NCI-H1436 treated with DMSO at 0.1 percent for 48 hours (cell line): Measurements from ENCODE around the gene SCCPDH.

Experiments used
- DNase-seq: peaks from one replicate; lab custom pipeline; 2025; lab: John Stamatoyannopoulos, UW

Gene SCCPDH

DNA sequence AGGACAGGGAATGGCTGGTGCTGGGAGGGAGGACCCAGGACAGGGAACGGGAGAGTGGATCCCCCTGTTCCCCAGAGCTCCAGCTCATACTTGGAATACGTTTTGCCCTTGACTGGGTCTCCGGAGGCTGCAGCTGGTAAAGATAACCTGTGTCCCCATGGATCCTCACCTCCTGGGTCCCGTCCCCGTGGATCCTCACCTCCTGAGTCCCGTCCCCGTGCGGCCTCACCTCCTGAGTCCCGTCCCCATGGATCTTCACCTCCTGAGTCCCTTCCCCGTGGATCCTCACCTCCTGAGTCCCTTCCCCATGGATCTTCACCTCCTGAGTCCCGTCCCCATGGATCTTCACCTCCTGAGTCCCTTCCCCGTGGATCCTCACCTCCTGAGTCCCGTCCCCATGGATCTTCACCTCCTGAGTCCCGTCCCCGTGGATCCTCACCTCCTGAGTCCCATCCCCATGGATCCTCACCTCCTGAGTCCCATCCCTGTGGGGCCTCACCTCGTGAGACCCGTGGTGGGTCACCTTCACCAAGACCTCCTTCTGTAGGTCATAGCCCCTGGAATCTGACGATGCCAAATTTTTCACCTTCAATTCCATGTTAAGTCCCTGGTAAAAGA lies 61.4 kb downstream of the SCCPDH start:
- no peak for DNase-seq

DNA sequence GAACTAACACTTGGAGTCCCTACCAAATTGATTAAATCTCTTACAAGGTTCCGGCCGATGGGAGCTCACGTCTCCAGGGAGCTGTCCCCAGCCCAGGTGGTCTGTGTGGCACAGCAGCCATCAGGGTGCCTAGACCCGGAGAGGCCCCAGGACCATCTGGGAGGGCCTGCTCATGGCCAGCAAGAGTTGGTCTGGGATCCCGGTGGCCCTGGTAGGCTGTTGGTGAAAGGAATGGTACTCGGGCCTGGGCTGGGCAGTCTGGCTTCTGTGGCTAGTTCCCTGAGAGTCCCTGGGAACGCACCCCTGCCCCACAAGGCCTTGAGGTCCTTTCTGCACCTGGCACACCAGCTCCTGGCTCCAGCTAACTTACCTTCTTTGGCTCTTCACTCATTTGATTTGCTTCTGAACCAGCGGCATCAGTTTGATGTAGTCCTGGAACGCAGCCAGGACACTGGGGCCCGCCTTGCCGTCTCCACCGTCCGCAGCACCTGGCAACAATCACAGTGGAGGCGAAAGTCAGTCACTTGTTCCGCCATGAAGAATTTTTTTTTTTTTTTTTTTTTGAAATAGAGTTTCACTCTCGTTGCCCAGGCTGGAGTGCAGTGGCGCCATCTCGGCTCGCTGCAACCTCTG lies 62.5 kb downstream of the SCCPDH start:
- DNase-seq: no peak

DNA sequence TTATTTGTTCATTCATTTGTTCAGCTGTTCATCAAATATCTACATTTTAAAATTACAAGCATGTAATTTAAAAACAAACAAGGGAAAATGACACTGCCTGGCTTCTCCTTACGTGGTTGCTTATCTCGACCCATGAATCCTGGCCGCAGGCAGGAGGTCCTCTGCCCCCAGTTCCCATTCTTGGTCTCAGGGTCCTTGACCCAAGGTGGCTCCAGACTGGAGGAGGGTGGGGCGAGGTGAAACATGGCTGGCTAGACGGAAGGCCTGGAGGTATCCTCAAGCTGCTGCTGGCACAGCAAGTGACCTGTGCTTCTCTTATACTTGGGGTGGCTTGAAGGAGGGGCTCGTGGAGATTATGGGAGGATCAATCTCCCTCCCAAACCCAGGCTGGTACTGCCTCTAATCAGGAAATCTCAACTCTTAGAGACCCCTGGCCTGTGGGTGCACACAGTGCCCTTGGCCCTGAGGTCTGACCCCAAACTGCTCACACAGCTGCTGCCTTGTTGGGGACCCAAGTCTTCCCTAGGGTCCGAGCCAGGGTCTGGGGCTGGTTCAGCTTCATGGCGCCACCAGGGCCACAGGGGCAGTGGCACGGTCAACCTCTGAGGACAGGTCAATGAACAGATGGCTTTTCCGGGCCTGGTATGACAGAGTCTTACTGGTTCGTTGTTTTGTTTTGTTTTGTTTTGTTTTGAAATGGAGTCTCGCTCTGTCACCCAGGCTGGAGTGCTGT lies 63.7 kb downstream of the SCCPDH start:
- no peak for DNase-seq

DNA sequence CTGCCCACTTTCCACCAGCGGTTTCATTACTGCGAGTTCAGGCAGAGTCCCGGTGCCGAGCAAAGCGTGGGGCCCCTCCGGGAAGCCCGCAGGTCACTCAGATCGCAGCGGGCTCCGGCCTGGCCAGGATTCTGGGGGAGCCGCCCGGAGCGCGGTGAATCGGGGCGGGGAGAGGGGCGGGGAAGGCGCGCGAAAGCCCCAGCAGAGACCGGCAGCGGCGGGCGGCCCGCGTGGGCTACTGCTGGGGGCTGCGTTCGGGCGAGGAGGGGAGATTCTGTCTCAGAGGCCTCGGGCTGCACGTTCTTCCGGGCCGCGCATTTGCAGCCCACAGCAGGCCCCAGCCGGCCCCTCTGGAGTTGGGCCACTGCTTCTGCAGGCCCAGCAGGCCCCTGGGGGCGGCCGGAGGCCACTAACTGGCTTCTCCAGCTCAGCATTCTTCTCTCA lies 64.7 kb downstream of the SCCPDH start:
- no peak for DNase-seq

DNA sequence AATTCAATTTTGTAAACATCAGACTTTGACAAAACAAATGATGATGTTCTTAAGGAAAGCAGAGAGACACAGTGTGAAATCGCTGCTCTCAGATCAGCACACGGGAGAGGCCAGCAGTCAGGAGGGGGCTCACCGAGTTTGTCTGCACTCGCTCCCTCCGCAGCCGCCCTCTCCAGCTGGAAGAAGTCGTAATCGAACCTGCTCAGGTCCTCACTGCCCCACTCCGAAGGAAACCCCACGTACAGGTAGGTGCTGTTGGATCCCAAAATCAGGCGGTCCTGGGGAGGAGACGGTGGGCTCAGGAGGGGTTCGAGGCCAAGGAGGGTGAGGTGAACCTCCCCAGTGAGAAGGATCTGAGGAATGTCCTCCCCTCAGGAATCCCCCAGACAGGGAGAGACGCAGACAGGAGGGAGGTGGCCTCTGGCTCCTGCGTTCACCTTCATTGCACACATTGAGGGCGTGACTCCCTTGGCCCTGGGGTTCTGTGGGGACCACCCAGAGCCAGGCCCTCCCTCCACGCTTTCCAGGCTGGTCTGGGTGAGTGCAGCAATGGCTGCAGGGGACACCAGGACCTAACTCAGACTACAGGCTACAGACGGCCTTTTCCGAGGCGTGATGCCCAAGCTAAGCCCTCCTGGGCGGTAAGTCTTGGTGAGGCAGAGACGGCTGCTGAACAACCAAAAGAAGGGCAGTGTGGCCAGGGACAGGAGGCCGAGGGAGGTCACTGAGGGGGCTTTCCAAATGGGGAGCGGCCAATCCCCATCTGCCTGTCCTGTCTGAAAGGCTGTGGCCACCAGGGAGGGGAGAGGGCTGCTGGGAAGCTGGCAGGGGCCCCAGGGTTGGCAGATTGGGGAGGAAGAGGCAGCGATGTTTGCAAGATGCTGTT lies 65.5 kb downstream of the SCCPDH start:
- no peak for DNase-seq

DNA sequence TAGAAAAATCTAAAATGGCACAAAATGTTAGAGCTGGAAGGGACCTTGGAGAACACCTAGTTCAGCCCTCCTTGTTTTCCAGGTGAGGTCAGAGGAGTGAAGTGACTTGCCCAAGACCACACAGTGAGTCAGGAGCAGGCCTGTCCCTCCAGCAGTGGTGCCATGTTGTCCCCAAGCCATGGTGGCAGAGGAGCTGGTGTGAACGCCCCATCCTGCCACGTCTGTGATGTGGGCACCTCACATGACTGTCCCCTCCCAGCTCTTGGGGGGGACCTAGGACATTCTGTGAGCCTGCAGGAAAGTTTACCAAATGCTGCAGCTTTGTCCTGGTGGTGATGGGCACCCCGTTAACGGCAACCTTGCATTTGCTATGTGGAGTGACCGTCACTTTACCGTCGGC lies 66.2 kb downstream of the SCCPDH start:
- no peak for DNase-seq

DNA sequence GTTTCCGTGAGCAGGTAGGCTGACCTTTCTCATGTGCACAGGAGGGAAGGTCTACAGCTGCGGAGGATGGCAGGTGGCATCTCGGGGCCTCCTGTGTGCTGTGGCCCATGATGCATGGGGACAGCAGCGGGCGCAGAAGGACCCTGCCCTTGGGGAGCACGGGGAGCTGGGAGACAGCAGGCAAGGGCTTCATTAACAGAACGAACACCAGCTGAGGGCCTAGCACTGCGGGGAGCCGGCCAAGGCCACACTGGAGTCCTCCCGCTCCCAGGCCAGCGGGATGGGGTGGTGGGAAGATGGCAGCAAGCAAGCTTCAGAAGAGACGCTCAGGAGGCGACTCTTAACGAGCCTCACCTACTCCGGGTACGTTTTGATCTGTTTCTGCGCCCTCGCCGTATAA lies 66.6 kb downstream of the SCCPDH start:
- DNase-seq: no peak

DNA sequence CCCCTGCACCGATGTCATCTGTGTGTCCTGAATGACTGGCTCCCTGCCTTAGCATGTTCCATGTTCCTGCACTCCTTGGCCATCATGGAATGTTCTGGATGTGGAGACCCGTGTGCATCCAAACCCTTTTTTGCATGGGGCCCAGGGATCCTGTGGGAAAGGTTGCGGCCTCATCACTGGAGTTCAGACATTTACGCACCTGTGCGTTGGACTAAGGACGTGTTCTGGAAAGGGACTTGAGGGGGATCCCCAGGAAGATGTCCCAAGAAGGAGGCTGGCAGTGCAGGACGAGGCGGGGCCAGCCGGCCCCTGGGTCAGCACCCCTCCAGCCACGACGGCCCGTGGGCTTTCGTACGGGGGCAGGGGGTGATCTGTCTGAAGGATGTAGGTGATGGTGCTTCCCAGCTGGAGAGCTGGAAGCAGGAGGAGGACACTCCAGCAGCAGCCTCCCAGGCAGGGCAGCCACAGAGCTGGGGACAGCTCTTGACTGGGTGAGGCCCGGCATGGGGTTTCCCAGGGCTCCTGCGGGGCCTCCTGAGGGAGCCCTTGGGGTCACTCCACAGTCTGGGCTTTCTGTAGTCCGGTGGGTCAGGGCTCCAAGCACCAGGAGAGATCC lies 67.2 kb downstream of the SCCPDH start:
- no peak for DNase-seq

DNA sequence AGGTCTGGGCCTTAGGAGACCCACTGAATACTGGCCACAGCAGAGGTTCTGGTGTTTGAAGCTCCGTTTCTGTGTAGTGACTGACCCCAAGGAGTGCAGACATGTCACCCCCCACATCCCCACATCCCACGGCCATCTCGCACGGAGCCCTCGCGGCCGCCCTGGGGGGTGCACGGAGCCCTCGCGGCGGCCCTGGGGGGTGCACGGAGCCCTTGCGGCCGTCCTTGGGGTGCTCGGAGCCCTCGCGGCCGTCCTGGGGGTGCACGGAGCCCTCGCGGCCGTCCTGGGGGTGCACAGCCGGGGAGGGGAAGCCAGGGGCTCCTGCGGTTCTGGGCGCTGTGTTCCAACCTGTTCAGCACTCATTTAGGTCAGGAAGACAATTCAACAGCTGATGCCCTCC lies 68.4 kb downstream of the SCCPDH start:
- DNase-seq: no peak

DNA sequence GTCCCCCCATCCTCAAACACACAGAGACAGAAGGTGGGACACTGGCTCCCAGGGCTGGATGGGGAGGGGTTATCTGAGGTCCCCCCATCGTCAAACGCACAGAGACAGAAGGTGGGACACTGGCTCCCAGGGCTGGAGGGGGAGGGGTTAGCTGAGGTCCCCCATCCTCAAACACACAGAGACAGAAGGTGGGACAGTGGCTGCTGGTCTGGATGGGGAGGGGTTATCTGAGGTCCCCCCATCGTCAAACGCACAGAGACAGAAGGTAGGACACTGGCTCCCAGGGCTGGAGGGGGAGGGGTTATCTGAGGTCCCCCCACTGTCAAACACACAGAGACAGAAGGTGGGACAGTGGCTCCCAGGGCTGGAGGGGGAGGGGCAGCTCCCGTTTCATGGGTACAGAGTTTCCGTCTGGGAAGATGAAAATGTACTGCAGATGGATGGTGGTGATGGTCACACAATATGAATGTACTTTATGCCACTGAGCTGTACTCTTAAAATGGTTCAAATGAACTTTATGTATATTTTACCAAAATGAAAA lies 69.2 kb downstream of the SCCPDH start:
- DNase-seq: no peak

DNA sequence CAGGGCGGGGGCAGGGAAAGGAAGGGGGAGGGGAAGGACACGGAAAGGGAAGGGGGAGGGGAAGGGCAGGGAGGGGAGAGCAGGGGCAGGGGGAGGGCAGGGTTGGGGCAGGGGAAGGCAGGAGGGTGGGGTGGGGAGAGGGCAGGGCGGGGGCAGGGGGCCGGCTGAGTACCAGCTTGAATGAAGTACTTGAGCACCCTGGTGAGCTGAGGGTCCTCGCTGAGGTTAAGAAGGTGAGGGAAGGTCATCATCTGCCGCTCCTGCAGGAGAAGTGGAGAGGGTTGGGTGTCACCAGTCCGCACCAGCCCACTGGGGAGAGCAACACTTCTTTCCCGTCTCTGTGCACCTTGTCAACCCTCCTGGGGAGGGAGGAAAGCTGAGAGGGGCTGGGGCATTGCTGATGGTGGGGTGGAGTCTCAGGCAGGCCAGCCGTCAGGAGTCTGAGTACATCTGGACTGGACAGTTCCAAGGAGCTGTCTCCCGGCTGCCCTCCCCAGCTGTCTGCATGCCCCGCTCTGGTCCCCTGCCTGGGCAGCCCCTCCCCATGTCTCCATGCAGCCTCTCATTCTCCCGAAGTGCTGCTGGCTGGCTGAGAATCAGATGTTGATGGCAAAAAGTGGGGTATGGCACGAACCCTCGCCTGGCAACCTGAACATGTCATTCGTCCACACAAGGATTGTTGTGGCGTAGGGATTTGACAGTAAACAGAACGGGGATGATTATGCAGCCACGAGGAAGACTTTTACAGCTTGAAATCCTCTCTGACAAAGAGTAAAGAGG lies 70.0 kb downstream of the SCCPDH start:
- no peak for DNase-seq

DNA sequence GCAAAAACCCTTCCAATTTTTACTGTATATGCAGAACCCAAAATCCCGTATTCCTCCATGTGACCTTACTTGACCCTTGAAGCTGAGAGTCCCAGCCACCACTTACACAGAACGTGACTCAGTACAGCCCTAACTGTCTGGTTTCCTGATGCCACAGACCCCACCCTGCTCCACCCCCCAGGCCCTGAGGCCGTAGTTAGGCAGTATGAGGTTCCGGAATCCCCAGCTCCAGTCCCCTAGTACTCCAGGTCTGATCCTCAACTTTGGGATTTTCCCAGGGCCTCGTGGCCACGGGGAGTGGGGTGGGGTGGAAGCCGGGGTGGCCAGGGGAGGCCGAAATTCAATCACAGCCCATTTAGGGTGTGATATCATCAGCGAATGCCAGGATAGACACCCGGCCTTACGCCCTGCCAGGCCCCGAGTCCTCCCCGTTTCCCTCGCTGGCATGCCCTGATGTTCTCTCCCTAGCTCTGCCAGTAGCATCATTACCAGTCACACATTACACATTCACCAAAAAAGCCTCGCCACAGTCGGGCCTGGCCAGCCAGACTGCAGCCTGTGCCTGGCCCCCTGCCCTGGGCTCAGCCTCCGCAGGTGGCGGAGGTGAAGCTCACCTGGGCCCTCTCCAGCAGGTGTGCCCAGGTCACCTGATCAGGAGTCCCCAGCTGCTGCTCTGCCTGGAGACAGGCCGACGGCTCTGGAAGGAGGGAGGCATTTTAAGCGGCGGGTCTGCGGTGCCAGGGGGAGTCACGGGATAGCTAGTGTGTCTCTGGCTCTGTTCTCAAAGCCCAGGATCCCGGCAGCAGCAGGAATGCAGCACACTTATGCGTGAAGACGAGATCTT lies 70.8 kb downstream of the SCCPDH start:
- DNase-seq: no peak

DNA sequence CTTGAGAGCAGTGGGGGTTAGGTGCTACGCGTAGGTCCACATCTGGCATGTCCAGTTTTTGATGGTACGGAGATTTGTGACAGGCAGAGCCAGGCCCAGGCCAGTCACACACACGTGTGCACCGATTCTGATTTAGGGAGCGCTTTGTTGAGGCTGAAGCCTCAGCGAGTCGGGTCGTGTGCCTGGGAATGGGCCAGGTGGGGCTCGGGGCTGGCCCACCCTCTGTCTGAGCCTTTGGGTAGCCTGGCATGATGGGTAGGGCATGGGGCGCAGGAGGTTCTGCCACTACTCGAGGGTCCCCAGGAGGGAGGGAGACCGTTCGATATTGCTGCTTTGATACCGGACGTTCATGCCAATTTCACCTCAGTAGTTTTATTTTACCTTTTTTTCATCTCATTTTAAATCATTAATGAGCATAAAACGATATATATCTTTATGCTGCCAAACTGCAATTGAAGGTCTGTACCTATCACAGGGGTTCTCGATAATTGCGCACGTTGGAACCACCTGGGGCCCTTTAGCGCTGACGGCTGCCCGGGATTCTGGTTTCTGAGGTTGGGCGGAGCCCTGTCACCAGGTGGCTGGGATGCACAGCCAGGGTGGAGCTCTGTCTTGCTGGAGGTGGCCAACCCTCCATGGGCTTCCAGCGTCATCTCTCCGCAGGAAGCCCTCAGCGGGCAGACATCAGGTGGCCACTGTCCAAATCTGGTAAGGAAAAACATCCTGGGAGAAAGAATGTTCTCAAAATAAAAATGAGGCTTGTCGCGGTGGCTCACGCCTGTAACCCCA lies 71.9 kb downstream of the SCCPDH start:
- no peak for DNase-seq

DNA sequence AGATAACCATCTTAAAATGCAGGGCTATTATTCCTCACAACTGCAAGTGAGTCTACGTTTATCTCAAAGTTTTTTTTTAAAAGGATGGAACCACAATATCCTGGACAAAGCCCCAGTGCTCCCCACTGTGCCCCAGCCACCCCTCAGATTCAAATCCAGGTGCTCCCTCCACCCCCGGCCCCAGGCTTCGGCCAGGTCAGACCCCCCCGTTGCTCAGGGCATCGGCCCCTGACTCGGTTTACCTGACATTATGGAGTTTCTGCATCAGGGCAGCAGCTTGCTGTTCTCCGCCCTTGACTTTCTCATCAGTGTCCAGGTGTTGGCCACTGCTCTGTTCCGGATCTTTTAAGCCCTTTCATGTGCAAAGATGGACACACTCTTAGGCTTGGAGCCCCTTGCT lies 72.9 kb downstream of the SCCPDH start:
- no peak for DNase-seq

DNA sequence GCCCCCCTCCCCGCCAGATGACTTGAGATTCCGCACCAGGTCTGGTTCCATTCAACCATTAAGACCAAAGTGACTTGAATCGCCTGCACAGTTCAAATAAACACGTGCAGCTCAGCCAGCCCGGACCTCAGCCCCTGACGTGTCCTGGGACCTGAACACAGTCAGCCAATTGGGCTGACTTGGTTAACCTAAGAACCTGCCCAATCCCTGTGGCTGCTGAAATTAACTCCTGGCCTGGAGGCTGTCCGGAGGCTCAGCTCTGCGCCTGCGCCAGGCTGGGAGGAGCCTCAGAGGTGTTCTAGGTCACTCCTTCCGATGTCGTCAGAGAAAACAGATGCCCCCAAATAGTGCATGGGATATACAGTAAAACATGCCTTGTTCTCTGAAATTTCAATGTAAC lies 73.4 kb downstream of the SCCPDH start:
- no peak for DNase-seq

DNA sequence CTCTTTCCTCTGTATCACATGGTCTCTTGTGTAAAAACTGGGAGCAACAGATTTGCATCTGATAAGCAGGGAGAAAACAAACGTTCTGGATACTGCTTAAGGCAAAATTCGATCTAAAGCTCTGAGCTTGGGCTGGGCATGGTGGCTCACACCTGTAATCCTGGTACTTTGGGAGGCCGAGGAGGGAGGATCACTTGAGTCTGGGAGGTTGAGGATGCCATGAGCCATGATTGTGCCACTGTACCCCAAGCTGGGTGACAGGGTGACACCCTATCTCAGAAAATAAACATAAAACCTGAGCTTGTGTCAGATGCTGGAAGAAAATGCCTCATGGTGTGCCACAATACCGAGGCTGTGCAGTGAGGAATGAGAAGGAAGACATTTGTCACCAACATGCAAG lies 73.9 kb downstream of the SCCPDH start:
- DNase-seq: no peak

DNA sequence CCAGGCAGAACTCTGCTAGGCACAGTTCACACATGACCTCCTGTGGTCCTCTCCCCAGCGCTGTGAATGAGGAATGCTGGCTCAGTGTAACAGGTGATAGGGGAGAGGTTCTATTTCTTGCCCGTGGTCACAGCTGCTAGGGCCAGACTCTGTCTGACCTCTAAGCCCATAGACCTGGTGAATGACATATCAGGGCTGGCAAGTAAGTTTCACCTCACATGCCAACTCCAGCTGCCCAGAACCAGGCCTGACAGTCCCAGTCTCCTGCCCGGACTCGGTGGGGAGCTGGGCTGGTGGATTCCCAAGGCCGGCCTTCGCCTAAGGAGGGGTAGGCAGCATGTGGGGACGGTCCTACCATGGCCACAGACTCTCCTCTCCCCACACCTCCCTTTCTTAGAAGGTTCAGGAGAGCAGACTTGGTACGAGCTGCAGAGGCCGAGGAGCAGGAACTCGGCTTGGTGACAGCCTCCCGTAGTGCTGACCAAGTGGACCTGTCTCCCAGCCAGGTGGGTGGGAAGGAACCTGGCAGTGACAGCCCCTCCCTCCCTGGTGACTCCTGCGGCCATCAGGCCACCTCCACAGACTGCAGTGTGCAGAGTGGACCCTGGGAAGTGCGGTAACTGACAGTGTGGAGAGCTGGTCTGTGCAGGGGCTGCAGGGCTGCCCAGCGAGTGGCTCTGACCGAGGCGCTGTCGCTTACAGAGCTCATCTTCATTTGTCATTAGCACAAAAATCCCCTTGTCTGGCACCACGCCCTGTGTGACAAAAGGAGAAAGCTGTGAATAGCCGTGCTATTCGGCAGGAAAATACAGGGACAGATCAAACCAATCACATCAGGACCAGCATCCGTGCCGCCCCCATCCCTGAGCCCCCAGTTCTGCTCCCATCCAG lies 74.6 kb downstream of the SCCPDH start:
- DNase-seq: no peak

DNA sequence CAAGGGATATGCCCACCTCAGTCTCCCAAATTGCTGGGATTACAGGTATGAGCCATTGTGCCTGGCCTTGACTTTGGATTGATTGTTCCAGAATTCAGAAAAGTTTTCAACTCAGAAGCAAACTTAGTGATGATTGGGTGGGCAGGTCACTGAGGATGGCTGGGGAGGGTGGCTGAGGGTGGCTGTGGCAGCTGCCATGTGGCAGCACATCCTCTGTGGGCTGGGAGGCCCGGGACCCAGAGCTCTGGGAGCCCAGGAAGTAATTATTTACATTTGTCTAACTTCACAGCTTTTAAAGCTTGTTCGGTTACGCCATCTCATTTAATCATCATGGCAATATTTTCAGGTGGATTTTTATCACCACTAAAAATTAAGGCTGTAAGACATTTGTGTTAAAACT lies 76.1 kb downstream of the SCCPDH start:
- no peak for DNase-seq
